Left renal cortex interstitium (tissue), 4 donors: ENCODE data around the gene SPATA16. TPM values are rescaled to one million over a fixed set of nuclear protein-coding genes. Genes with fewer than 3 reads are reported as not detected.
"Not testable (repeated sequence)": the region's sequence is repeated elsewhere in the genome, so short reads cannot be mapped to it uniquely, and the experiment has no call there.

Experiments used
- DNase-seq, 4 donors: peaks; one replicate each; pipeline ENCODE4 v3.0.0-alpha.2; 2013; ENCODE audit warnings: low read depth in 4 of 4, low spot score in 2 of 4, missing footprints in 1 of 4
- polyA plus RNA-seq, 4 donors: library from polyadenylated mRNA; unstranded; fragments of 120-200 nt; gene quantifications; one replicate each; pipeline ENCODE4 v1.2.1, GENCODE V29; 2013; ENCODE audit not compliant: insufficient read length in 4 of 4

Gene SPATA16
- polyA plus RNA-seq, 4 donors, result not detected

DNA sequence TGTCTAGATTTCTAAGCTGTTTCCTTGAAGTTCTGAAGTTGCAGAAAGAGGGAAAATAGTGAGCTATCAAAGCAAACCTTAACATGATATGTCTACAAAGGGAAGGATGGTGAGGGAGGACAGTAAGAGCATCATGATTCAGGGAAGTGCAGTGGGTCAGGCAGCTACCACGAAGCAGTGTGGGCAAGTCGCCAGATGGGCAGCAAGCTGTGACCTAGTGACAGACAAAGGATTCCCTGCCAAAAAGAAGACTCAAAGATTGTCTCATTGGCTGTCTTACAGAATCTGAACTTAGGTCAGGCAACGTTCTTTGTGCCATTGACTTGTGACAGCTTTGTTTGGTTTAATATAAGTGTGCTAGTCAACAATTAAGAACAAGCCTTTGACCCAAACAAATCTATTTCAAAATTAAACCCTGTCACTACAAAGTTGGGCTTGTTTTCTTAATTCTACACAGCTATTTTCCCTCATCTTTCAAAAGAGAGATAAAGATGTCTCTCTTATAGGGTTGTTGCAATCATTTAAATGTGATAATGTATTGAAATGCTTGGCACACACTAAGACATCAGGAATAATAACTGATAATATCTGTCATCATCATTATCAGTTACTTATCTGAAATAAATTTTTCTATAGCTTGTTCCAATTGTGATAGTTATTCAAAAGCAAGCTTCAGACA, 237.3 kb downstream of the SPATA16 start:
- DNase-seq, result no peak

DNA sequence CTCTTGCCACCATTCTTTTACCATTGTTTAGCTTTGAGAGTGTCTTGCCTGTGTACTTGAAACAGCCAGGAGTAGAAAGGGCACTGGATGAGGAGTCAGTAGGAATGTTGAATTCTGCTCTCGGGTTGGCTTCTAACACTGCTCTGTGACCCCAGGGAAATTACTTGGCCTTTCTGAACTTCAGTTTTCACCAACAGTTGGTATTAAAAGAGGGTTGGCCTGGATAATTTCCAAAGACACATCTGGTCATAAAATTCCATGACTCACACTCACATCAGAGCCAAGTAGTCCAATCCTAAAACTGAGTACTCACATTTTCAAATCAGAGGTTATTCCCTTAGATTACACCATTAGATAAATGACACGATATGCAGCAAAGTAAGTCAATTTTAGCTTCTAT, 248.9 kb downstream of the SPATA16 start:
- no peak for DNase-seq

DNA sequence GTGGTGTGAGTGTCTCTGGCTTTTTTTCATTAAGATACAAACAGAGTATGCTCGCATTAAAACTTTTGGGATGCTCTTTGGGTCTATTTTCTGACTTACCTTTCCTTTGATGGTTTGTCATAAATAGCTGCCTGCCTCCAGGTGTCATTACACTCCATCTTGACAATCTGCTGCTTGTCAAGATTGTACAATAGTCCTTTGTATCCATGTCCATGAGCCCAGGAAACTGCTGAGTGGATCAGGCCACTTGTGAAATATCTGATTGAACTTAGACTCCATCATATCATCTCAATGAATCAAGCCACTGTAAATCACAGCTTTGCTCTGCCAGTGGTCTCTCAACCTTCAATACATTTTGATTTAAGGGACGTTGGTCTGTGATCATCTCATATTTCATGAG, 255.3 kb downstream of the SPATA16 start:
- no peak for DNase-seq

DNA sequence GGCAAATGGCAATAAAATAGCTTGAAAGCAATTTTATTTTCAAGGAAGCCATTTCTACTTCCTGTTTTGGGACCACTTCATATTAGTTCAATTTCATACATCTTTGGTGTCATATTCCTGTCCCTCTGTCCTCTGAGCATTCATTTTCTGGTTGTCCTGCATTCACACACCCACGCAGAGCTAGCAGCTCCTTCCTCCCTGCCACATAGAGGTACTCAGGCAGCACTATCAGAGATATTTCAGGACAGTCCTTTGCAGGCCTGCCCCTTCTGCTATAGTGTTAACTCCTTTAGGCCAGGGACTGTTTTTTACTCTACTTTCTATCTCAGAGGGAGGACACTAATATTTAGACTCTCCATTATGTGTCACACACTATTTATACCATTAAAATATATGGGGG, 258.5 kb downstream of the SPATA16 start:
- no peak for DNase-seq

DNA sequence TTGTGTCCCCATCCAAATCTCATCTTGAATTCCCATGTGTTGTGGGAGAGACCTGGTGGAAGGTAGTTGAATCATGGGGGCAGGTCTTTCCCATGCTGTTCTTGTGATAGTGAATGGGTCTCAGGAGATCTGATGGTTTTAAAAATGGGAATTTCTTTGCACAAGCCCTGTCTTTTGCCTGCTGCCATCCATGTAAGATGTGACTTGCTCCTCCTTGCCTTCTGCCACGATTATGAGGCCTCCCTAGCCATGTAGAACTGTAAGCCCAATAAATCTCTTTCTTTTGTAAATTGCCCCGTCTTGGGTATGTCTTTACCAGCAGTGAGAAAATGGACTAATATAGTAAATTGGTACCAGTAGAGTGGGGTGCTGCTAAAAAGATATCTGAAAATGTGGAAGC, 261.7 kb downstream of the SPATA16 start:
- DNase-seq, result not testable (repeated sequence)

DNA sequence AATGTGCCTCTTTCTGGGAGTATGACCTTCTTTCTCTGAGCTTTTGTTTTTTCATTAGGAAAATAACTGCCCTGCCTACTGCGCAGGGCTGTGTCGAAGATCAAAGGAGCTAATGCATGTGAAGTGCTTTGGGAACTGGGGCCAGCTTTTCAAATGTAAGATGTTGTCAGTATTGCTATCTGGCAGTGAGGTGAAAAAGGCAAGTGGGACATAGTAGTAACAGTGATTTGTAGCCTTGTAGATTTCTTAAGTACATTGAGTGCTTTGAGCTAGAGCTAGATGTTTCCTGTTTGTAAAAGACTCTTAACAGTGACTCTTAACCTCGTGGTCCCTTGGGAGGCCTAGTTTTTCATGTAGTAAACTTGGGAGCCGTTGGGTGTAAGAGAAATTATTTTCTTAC, 264.0 kb downstream of the SPATA16 start:
- peak in 1 of 4 donors; percentile 50 for DNase-seq

DNA sequence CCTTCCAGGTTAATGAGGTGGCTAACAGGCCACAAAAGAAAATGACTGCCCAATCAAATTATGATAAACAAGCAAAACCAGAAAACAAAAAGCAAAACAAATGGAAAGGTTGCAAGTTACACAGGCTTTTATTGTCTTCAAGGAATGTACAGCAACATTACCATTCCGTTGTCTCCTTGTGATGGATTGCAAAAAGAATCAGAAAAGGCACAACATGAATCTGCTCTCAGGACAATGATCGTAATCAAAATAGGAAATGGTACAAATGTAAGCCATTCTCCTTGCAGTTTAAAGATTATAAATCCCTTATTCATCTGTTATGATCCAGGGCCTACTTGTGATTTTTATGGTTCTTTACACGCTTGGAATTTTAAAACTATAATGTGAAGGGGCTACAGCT, 264.7 kb downstream of the SPATA16 start:
- no peak for DNase-seq

DNA sequence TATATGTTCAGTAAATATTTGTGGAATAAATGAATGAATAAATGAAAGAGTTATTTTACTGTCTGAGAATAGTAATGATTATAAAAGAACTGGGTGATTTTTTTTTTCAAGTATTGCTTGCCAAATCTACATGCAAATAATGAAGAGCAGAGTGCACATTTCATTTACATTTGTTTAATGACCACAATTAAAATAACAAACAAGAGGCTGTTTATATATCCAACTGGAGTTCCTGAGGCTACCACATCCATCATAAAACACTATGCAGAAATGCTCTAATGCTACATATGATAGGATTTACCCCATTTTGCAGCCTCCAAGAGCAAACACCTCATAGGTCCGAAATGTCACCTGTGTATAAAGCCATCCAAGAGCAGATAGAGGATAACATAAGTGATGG, 266.0 kb downstream of the SPATA16 start:
- DNase-seq, result no peak

DNA sequence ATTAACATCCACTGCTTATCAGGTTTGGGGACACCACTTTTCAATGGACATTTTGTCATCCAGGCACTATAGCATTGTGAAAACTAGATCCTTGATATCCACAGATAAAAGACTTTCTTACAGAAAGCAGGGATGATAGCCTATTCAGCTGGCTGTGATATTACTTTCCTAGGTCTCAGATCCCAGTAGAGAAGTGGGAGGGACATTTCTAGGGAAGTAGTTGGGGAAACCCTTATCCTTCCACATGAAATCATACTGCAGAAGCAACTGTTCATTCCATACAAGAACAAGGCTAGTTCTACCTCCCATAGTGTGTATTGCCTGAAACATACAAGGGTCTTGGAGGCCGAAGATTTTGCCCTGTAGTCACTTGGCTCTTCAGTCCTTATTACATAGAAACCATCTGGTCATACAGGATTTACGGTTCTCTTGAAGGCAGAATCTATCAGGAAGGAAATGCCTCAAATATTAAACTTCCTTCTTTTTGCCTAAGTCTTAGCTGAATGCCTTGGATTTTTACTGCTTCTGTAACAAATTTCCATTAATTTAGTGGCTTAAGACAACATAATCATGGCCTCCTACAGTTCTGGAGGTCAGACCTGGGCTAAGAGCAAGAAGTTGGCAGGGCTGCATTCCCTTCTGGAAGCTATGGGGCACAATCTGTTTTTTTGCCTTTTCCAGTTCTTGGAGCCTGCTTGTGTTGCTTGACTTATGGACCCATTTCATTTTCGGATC, 271.1 kb downstream of the SPATA16 start:
- DNase-seq, result no peak

DNA sequence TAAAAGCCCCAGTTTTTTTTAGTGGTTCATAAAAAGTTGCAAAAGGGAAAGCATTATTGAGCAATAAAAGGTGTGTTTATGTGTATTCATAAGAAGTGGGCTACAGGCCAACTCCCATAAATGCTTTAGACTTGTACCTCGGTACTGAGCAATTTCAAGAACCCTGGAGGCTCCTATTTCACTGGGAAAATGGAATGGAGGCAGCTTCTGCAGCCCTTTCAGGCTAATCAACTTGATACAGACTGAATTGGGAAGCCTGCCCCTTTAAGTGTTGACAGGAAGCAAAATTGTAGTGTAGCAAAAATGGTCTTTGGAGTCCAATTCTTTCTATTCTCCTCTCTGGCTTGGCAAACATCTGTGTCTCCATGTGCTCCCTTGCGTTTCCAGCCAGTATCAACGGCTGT, 271.7 kb downstream of the SPATA16 start:
- DNase-seq, result no peak

DNA sequence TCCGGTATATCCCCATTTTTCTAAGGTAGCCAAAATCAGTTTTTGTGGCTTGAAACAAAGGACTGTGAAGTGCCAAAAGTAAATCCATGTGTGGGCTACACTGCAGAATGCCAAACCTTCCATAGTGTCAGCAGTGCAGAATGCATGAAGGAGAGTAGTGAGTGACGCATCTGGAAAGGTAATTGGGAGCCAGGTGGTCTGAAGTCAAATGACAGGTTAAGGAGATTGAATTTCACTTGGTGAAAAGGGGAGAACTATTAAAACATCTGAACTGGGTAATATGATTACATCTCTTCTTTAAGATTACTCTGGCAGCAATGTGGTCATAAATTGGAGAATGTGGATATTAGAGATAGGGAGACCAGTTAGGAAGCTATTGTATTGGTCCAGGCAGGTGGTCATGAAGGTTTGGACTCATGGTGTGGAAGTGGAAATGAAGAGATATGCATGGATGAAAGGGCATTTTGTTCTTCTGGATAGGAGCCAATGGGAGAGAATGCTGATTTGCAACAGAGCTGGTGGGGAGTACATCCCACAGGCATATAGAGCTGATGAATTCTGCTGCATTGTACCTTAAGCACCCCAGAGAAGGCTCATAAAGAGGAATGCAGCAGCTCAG, 272.3 kb downstream of the SPATA16 start:
- DNase-seq, result no peak

DNA sequence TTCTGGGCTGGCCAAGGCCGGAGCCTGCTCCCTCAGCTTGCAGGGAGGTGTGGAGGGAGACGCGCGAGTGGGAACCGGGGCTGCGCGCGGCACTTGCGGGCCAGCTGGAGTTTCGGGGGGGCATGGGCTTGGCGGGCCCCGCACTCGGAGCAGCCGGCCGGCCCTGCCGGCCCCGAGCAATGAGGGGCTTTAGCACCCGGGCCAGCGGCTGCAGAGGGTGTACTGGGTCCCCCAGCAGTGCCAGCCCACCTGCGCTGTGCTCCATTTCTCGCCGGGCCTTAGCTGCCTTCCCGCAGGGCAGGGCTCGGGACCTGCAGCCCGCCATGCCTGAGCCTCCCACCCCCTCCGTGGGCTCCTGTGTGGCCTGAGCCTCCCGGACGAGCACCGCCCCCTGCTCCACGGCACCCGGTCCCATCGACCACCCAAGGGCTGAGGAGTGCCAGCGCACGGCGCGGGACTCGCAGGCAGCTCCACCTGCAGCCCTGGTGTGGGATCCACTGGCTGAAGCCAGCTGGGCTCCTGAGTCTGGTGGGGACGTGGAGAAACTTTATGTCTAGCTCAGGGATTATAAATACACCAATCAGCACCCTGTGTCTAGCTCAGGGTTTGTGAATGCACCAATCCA, 274.2 kb downstream of the SPATA16 start:
- DNase-seq, result not testable (repeated sequence)

DNA sequence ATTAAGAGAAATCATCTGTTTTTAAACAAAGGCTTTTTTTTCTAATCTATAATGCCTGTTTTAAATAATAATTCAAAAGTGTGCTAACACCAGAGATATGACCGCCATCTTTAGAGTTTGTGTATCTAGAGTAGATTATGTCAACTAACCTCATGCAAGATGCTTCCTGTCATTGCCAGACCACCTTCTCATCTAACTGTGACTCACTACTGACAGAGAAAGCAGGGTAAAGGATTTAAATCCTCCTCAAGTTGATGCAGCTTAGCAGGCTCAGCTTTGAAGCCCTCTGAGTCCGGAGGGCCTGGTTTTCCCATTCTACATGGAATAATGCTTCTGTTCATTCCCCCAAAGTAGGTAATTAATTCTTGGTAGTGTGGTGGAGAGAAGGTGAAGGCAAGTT, 282.0 kb downstream of the SPATA16 start:
- no peak for DNase-seq

DNA sequence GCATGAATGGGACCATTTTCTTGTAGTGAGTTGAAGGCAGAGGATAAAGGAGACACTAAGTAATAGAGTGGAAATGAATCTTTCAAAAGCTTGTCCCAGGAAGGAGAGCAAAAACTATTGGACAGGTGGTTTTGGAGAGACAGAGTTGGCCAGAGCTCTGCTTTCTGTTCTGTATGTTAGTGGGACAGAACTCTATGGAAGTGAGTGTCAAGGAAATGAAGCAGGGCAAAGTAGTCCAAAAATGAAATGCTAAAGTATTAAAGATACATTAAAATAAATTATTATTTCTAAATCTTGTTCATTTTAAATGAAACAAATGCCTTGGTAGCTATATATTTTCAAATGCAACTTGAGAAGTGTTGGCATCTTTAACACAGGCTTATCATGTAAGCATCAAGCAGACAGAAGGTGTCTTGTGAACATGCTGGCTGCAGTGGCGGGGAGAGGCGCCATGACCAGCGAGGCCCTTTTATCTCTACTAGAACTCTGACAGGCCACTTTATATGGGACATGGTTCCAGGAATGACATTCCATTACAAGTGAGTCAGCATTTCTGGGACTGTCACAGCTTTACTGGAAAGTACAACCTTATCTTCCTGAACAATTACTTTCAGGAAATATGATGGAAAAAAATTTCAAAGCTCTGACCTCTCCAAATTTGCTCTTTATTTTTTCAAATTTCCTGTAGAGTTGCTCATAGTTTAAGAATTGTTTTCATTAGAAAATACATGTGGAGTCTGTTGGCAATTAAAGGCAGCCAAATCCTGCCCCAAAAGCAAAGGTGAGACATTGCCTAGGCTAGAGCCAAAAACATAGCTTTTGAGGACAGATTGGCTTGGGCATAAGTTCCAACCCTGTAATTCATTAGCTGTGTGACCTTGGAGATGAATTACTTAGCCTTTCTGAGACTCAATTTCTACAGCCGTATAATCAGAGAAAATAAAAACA, 284.0 kb downstream of the SPATA16 start:
- no peak for DNase-seq

DNA sequence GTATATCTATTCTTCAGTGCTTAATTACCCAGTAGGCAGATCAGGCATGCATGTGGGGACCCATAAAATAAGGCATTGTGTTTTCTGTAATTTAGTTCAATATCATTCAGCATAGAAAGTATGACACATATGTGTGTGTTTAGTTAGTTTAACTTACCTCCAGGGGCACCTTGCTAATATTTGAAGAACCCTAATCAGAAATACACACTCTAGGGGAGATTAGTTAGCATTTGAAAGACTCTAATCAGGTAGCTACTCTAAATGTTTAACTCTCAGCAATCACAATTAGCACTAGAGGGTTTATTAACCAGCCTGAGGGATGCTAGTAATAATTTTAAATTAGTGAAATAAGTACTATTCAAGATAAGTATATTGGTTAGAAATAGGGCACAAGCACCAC, 286.0 kb downstream of the SPATA16 start:
- DNase-seq, result no peak

DNA sequence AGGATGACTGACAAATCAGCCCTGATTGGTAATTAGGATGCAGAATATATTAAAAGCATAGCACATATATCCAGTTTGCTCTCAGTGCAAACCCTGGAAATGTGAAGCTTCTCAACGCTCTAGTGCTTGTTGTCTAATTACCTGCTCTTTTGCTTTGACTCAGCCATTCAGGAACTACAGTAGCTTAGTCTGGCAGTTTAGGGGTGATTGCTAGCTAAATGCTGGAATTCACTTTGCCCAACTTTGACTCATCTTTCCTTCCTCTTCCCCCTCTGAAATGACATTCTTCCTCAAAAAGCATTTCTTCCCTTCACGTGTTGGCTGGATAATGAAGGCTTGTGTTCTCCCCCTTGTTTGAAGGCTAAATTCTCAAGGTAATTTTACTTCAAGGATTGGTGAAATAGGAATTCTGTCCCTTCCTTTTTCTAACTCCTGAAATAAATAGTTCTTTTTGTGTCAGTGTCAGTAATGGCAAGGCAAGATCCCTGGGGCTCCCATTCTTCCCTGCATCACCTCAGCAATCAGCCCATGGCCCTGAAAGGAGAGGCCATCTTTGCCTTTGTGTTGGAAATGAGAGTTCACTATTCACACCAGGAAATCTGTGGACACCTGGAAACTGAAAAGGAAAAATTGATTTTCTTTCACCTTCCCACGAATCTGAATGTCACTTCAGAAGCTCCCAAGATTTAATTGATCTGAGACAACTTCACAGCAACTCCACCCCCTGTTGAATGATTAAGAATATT, 286.9 kb downstream of the SPATA16 start:
- no peak for DNase-seq

DNA sequence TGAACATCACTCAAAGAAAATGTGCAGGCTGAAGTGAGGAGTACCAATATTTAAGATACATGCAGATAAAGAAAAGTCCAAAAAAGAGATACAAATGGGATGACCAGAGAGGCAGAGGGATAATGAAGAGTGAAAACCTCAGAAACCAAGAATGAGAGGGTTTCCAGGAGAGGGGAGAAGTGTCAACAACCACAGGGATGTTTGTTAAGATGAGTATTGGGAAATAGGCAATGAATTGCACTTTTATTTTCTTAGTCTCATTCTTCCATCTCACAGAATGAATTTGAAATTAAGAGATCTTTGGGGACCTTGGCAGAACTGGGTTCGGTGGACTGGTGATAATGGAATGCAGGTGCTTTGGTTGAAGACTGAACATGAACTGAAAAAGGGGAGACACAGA, 288.0 kb downstream of the SPATA16 start:
- no peak for DNase-seq

DNA sequence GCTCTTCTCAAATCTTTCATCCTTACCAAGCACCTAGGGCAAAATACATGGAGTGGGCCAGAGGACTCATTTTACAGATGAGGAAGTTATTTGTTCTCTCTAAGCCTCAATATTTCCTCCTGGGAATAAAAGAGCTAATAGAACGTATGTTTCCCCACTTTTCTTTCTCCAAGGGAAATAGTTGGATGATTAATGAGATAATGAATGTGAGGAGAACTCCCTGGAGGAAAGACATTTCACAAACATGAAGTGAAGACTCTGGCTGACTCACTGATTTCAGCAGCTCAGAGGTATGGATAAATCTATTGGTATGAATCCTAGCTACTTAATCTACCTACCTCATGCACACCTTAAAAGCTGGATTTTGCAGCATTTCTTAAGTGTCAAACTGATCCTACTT, 292.1 kb downstream of the SPATA16 start:
- DNase-seq, result no peak

DNA sequence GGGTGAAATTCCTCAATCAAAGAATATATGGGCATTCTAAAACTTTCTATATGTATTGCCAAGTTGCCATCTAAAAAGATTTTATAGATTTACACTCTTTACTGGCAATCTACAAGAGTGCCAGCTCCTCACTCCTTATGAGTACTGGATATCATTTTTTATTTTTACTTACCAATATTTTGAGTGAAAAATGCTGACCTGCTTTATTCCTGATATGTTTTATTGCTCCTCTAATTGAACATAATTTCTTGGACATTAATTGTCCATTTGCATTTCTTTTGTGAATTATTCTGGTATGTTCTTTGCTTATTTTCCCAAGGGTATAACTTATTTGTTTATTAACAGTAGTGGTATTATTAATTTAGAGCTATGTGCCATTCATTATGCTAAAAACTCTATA, 293.7 kb downstream of the SPATA16 start:
- no peak for DNase-seq

DNA sequence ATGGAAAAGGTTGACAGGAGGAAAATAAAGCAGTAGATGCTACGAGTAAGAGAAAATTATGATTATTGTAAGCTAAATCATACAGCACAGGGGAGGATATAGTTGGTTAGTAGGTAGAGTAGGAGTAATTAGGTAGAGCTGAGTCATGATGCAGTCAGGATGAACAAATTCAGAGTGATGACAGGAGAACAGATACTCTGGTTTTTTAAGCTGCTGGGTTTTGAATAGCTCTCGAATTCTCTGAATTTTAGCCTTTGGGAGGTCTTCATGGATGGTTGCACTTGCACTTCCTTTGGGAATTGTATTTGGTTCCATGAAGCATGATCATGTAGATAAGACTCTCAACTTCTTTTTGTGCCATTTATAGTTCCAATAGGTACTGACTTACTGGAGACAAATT, 294.3 kb downstream of the SPATA16 start:
- DNase-seq, result no peak
